Measurements from ENCODE around the gene SLC46A2. TPM values are rescaled to one million over a fixed set of nuclear protein-coding genes. Genes with fewer than 3 reads are reported as not detected.

SLC46A2 gene
- total RNA-seq, 1 donor from 2014 or later: not detected

GRCh38 chr9:112917987-112918362 is 27.3 kb upstream of the SLC46A2 start:
- no peak for DNase-seq (ENCODE audit: low spot score in 2 of 2, unreplicated experiment in 2 of 2)
- H3K4me1 Mint-ChIP-seq: peaks cover 9% of the 10 kb centered on the region
- H3K27me3 Mint-ChIP-seq (ENCODE audit: low read depth): peaks cover 64% of the 10 kb centered on the region
- H3K9me3 Mint-ChIP-seq: no peaks in the 10 kb centered on the region
- TF ChIP-seq, protein P1, sequence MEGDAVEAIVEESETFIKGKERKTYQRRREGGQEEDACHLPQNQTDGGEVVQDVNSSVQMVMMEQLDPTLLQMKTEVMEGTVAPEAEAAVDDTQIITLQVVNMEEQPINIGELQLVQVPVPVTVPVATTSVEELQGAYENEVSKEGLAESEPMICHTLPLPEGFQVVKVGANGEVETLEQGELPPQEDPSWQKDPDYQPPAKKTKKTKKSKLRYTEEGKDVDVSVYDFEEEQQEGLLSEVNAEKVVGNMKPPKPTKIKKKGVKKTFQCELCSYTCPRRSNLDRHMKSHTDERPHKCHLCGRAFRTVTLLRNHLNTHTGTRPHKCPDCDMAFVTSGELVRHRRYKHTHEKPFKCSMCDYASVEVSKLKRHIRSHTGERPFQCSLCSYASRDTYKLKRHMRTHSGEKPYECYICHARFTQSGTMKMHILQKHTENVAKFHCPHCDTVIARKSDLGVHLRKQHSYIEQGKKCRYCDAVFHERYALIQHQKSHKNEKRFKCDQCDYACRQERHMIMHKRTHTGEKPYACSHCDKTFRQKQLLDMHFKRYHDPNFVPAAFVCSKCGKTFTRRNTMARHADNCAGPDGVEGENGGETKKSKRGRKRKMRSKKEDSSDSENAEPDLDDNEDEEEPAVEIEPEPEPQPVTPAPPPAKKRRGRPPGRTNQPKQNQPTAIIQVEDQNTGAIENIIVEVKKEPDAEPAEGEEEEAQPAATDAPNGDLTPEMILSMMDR (IDR thresholded peaks at IDR 0.05; ENCODE audit: unreplicated experiment): no peak
- H3K36me3 Mint-ChIP-seq: no peaks in the 10 kb centered on the region
- no peak overlapping the region for H3K27ac Mint-ChIP-seq
- no peak overlapping the region for H3K4me3 Mint-ChIP-seq

DNA sequence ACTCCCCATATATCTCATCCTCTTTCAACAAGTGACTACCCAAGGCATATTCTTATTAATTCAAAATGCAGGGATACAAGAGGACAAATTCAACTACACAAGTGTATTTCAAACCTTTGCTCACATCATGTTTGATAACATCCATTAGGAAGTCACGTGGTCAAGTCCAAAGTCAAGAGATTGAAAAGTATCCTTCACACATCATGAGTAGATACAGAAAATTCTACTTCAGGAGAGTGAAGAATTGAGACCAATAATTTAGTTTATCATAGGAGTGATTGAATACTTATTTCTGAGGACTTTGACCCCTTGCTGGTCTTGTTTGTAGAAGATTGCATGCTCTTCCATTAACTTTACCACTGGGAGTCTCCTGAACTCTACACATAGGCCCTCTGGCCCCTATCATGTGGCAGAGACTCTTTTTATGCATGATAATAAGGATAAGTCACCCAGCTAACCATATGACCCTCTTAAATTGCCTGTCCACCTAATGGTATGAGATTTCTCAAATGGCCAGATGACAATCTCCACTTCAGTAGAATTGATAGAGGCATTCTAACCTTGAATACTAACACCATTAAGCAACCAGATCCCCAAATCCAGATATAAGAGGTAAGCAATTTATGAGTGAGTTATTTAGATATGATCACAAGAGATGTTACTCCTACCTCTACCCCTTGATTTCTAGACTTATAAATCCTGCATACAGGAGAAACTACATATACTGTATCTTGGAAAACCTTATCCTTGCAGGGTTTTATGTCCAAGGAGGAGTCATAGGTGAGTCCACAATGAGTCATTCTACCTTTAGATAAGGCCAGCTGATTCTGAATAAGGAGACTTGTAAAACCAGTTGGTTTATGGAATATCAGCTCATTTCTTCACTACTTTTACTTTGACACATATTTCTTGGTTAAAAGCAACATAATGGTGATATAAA is 26.6 kb upstream of the SLC46A2 start:
- H3K4me1 Mint-ChIP-seq: peaks cover 9% of the 10 kb centered on the region
- H3K9me3 Mint-ChIP-seq: no peaks in the 10 kb centered on the region
- TF ChIP-seq, protein P1 (IDR thresholded peaks at IDR 0.05; ENCODE audit: unreplicated experiment): no peak
- H3K36me3 Mint-ChIP-seq: no peaks in the 10 kb centered on the region
- H3K27me3 Mint-ChIP-seq (ENCODE audit: low read depth): peaks cover 60% of the 10 kb centered on the region
- no peak overlapping the region for H3K27ac Mint-ChIP-seq
- DNase-seq (ENCODE audit: low spot score in 2 of 2, unreplicated experiment in 2 of 2): no peak
- no peak overlapping the region for H3K4me3 Mint-ChIP-seq

- no peak overlapping the region for H3K27ac Mint-ChIP-seq
- H3K36me3 Mint-ChIP-seq: no peaks in the 10 kb centered on the region
- H3K9me3 Mint-ChIP-seq: no peaks in the 10 kb centered on the region
- TF ChIP-seq, protein P1 (IDR thresholded peaks at IDR 0.05; ENCODE audit: unreplicated experiment): no peak
- H3K27me3 Mint-ChIP-seq (ENCODE audit: low read depth): peaks cover 43% of the 10 kb centered on the region
- no peak for DNase-seq (ENCODE audit: low spot score in 2 of 2, unreplicated experiment in 2 of 2)
- H3K4me3 Mint-ChIP-seq: no peak overlapping the region
- peaks cover 9% of the 10 kb centered on the region for H3K4me1 Mint-ChIP-seq
Observed at GRCh38 chr9:112914524-112914923, 23.8 kb upstream of the SLC46A2 start.

- TF ChIP-seq, protein P1 (IDR thresholded peaks at IDR 0.05; ENCODE audit: unreplicated experiment): no peak
- DNase-seq (ENCODE audit: low spot score in 2 of 2, unreplicated experiment in 2 of 2): no peak
- Mint-ChIP-seq H3K27ac (no peak overlapping the region), H3K36me3 (no peaks in the 10 kb centered on the region), H3K9me3 (no peaks in the 10 kb centered on the region), H3K4me3 (no peak overlapping the region), H3K4me1 (peaks cover 9% of the 10 kb centered on the region), H3K27me3 (ENCODE audit: low read depth) (peaks cover 34% of the 10 kb centered on the region)
Observed at GRCh38 chr9:112913326-112913725, 22.6 kb upstream of the SLC46A2 start.

DNA sequence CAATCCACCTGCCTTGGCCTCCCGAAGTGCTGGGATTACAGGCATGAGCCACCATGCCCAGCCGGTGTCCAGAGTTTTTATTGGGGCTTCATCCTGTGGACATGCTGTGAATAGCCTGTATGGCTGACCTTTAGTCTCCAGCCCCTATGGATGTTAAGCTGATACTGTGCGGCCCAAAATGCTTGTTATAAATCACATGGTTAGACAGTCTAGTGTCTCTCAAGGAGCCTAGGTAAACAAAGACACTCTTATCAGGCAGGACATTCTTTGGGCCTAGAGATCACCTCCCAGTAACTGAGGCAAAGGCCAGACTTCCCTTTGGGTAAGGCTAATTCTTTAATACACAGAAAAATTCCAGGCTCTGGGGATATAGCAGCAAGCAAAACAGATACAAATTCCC is 22.0 kb upstream of the SLC46A2 start:
- TF ChIP-seq, protein P1 (IDR thresholded peaks at IDR 0.05; ENCODE audit: unreplicated experiment): no peak
- H3K4me1 Mint-ChIP-seq: peaks cover 9% of the 10 kb centered on the region
- H3K4me3 Mint-ChIP-seq: no peak overlapping the region
- no peaks in the 10 kb centered on the region for H3K9me3 Mint-ChIP-seq
- H3K27ac Mint-ChIP-seq: no peak overlapping the region
- no peaks in the 10 kb centered on the region for H3K36me3 Mint-ChIP-seq
- DNase-seq (ENCODE audit: low spot score in 2 of 2, unreplicated experiment in 2 of 2): no peak
- H3K27me3 Mint-ChIP-seq (ENCODE audit: low read depth): peaks cover 31% of the 10 kb centered on the region
